GM23338 (cell line): ENCODE data around the gene RFPL2. TPM values are rescaled to one million over a fixed set of nuclear protein-coding genes. Genes with fewer than 3 reads are reported as not detected.

Experiments
- ATAC-seq: fragments of 200-7000 bp; cut with Tn5 transposase; 3 replicates; pipeline ENCODE4 v1.9.1; 2020
- DNase-seq: peaks from one replicate; pipeline ENCODE4 v3.0.0-alpha.2; 2015; ENCODE audit warnings: low spot score
- H2AFZ ChIP-seq: fragments of 200-600 bp; sonication (generic); 2 replicates; pipeline ENCODE4 v1.8.0; 2016; ENCODE audit warnings: antibody characterized with exemption, mild to moderate bottlenecking, moderate library complexity
- H3F3A ChIP-seq: fragments of 200-600 bp; sonication (generic); replicated peaks from 2 replicates; pipeline ENCODE4 v1.8.0; 2017; ENCODE audit warnings: antibody characterized with exemption, mixed run types, low read depth
- H3K27ac ChIP-seq: fragments of 200-600 bp; sonication (generic); 2 replicates; pipeline ENCODE4 v1.6.1; 2016; ENCODE audit warnings: low read depth
- H3K27me3 ChIP-seq: fragments of 200-600 bp; sonication (generic); 2 replicates; pipeline ENCODE4 v1.8.0; 2016; ENCODE audit warnings: mild to moderate bottlenecking, mixed run types, moderate library complexity; ENCODE audit not compliant: insufficient read depth
- H3K36me3 ChIP-seq: fragments of 200-600 bp; sonication (generic); 2 replicates; pipeline ENCODE4 v1.8.0; 2016; ENCODE audit warnings: mild to moderate bottlenecking; ENCODE audit not compliant: insufficient read depth
- H3K4me1 ChIP-seq: fragments of 200-600 bp; sonication (generic); 2 replicates; pipeline ENCODE4 v1.8.0; 2016; ENCODE audit warnings: mild to moderate bottlenecking, moderate library complexity; ENCODE audit not compliant: insufficient read depth
- H3K4me2 ChIP-seq: fragments of 200-600 bp; sonication (generic); 2 replicates; pipeline ENCODE4 v1.7.1; 2017; ENCODE audit warnings: mixed run types
- H3K4me3 ChIP-seq: fragments of 200-600 bp; sonication (generic); 2 replicates; pipeline ENCODE4 v1.6.1; 2016; ENCODE audit warnings: mixed run types
- H3K79me2 ChIP-seq: fragments of 200-600 bp; sonication (generic); replicated peaks from 2 replicates; pipeline ENCODE4 v1.8.0; 2017; ENCODE audit warnings: mild to moderate bottlenecking; ENCODE audit not compliant: insufficient read depth
- H3K9me2 ChIP-seq: fragments of 200-600 bp; sonication (generic); 2 replicates; pipeline ENCODE4 v1.8.0; 2017; ENCODE audit not compliant: insufficient read depth
- H4K20me1 ChIP-seq: fragments of 200-600 bp; sonication (generic); replicated peaks from 2 replicates; pipeline ENCODE4 v1.8.0; 2017; ENCODE audit warnings: mild to moderate bottlenecking; ENCODE audit not compliant: insufficient read depth
- H3K27ac Mint-ChIP-seq: 2 replicates; pipeline ENCODE4 v1.8.0; 2020; ENCODE audit warnings: inconsistent platforms, mild to moderate bottlenecking, moderate library complexity, mixed read lengths
- H3K27me3 Mint-ChIP-seq: 3 replicates; pipeline ENCODE4 v1.8.0; 2022; ENCODE audit warnings: low read depth, mild to moderate bottlenecking, moderate library complexity, mixed read lengths, inconsistent platforms; ENCODE audit not compliant: insufficient read depth, poor library complexity
- H3K36me3 Mint-ChIP-seq: 3 replicates; pipeline ENCODE4 v1.8.0; 2021; ENCODE audit warnings: low read depth, mild to moderate bottlenecking, inconsistent platforms, moderate library complexity, mixed read lengths
- H3K4me1 Mint-ChIP-seq: 3 replicates; pipeline ENCODE4 v1.8.0; 2020; ENCODE audit warnings: mild to moderate bottlenecking, inconsistent platforms, mixed read lengths
- H3K4me3 Mint-ChIP-seq: 3 replicates; pipeline ENCODE4 v1.8.0; 2021; ENCODE audit warnings: moderate library complexity, mild to moderate bottlenecking, inconsistent platforms, mixed read lengths
- H3K9me3 Mint-ChIP-seq: 3 replicates; pipeline ENCODE4 v1.8.0; 2020; ENCODE audit warnings: moderate library complexity, mild to moderate bottlenecking, inconsistent platforms, mixed read lengths
- CREB1 ChIP-seq: fragments of 250-450 bp; sonication (Bioruptor Pico); IDR thresholded peaks from 2 replicates; pipeline ENCODE4 v1.5.0; 2020; ENCODE audit warnings: low read depth, mild to moderate bottlenecking, moderate library complexity
- CTCF ChIP-seq, 2 experiments: fragments of 200-600 bp in 1 of 2; sonication (generic) in 1 of 2; conservative IDR thresholded peaks; 2 replicates each; pipeline versions ENCODE4 v1.5.1 to v1.6.1; 2016 to 2017; ENCODE audit warnings: antibody characterized with exemption in 2 of 2, low read depth in 2 of 2, mild to moderate bottlenecking in 2 of 2, moderate library complexity in 1 of 2
- ETS1 ChIP-seq: IDR thresholded peaks from 2 replicates; pipeline ENCODE4 v1.6.1; 2016; ENCODE audit warnings: antibody characterized with exemption
- EZH2 ChIP-seq: fragments of 200-600 bp; sonication (generic); IDR thresholded peaks from one replicate; pipeline ENCODE4 v1.8.0; 2017; ENCODE audit warnings: antibody characterized with exemption, mild to moderate bottlenecking, low read depth; ENCODE audit not compliant: unreplicated experiment
- EZH2phosphoT487 ChIP-seq: fragments of 200-600 bp; sonication (generic); IDR thresholded peaks from one replicate; pipeline ENCODE4 v1.8.1; 2018; ENCODE audit warnings: antibody characterized with exemption; ENCODE audit not compliant: unreplicated experiment
- JUNB ChIP-seq: IDR thresholded peaks from one replicate; pipeline ENCODE4 v1.6.1; 2016; ENCODE audit warnings: antibody characterized with exemption; ENCODE audit not compliant: unreplicated experiment
- NANOG ChIP-seq: IDR thresholded peaks from 2 replicates; pipeline ENCODE4 v1.6.1; 2016; ENCODE audit warnings: antibody characterized with exemption, borderline replicate concordance
- POLR2AphosphoS5 ChIP-seq: IDR thresholded peaks from 2 replicates; pipeline ENCODE4 v1.6.1; 2016; ENCODE audit warnings: antibody characterized with exemption, low read depth
- REST ChIP-seq: IDR thresholded peaks from one replicate; pipeline ENCODE4 v1.6.1; 2018; ENCODE audit warnings: antibody characterized with exemption; ENCODE audit not compliant: unreplicated experiment
- STAT1 ChIP-seq: IDR thresholded peaks from one replicate; pipeline ENCODE4 v1.6.1; 2016; ENCODE audit warnings: antibody characterized with exemption; ENCODE audit not compliant: unreplicated experiment
- ZNF114 ChIP-seq: fragments of 250-450 bp; sonication (Bioruptor Pico); IDR thresholded peaks from 2 replicates; pipeline ENCODE4 v1.5.0; 2020; ENCODE audit warnings: mild to moderate bottlenecking, moderate library complexity
- ZNF331 ChIP-seq: fragments of 250-450 bp; sonication (Bioruptor Pico); IDR thresholded peaks from 2 replicates; pipeline ENCODE4 v1.5.0; 2020; ENCODE audit warnings: low read depth, mild to moderate bottlenecking, moderate library complexity
- ZNF462 ChIP-seq: fragments of 250-450 bp; sonication (Bioruptor Pico); IDR thresholded peaks from 2 replicates; pipeline ENCODE4 v1.5.0; 2020; ENCODE audit warnings: mild to moderate bottlenecking, moderate library complexity
- polyA plus RNA-seq: library from polyadenylated mRNA; unstranded; fragments of >200 nt; fragmentation: Nextera tagmentation; extraction: Ambion mirVana; gene quantifications from 2 replicates; pipeline ENCODE4 v1.2.1, GENCODE V29; 2016
- total RNA-seq: library from RNA; depleted of rRNA; stranded (reverse); fragments of >200 nt; shearing (Covaris generic); gene quantifications from 2 replicates; pipeline ENCODE4 v1.2.3, GENCODE V29; 2014

Gene RFPL2
- total and polyA plus RNA-seq, 2 experiments from 2014 or later: 0.45 TPM; not detected in 1

GRCh38 chr22:32216911-32217310 is 12.0 kb upstream of the RFPL2 start:
- no peaks in the 10 kb centered on the region for H4K20me1 ChIP-seq
- H3K4me2 ChIP-seq: no peak overlapping the region
- Mint-ChIP-seq H3K27ac (no peak overlapping the region), H3K9me3 (no peaks in the 10 kb centered on the region), H3K36me3 (no peaks in the 10 kb centered on the region; the same call in 2 of the 3 replicates), H3K4me1 (peaks cover 16% of the 10 kb centered on the region), H3K27me3 (peaks cover 6% of the 10 kb centered on the region), H3K4me3 (no peak overlapping the region)
- H3K79me2 ChIP-seq: no peaks in the 10 kb centered on the region
- TF ChIP-seq JUNB (no peak), EZH2 (no peak), CTCF (conservative IDR thresholded peaks at IDR 0.05; ENCODE audit: low read depth in 2 of 2) (no peak), ZNF114 (no peak), CREB1 (CRISPR knock-in tag) (no peak), EZH2phosphoT487 (no peak), NANOG (no peak), POLR2AphosphoS5 (no peak), REST (no peak), ZNF462 (CRISPR knock-in tag) (no peak), STAT1 (no peak), ZNF331 (CRISPR knock-in tag) (no peak), ETS1 (no peak)
- no peaks in the 10 kb centered on the region for H3K4me1 ChIP-seq
- H2AFZ ChIP-seq: no peak overlapping the region
- no peaks in the 10 kb centered on the region for H3K9me2 ChIP-seq
- ATAC-seq: no peak
- H3K4me3 ChIP-seq: no peak overlapping the region
- no peak overlapping the region for H3K27ac ChIP-seq
- H3F3A ChIP-seq: no peaks in the 10 kb centered on the region
- no peaks in the 10 kb centered on the region for H3K36me3 ChIP-seq
- 0 out of 2 replicates have a peak, but pooled peaks cover 5% of the 10 kb centered on the region for H3K27me3 ChIP-seq
- DNase-seq: no peak
